ENCODE results near the gene FAM47E.

Gene FAM47E

DNA sequence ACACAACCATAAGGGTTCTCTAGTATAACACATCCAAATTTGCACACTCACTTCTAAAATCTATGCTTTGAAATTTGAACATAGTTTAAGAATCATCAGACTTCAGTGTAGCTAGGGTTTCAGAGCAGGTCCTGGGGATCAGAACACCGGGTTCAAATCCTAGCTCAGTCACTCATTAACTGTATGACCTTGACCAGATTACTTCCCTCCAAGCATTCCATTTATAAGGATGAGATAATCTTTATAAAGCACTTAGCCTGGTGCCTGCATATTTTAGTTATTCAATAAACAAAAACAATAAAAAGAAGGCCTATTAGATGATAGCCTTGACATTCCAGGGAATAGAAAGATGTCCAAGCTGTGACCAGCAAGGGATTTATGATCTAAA lies 50.2 kb downstream of the FAM47E start:
- DNase-seq (ENCODE audit: low read depth) = no peak

GRCh38 chr4:76302826-76303438 lies 51.4 kb downstream of the FAM47E start:
- no peak for DNase-seq (ENCODE audit: low read depth)

GRCh38 chr4:76305033-76305687 lies 53.6 kb downstream of the FAM47E start:
- no peak for DNase-seq (ENCODE audit: low read depth)

GRCh38 chr4:76305971-76306881 lies 54.7 kb downstream of the FAM47E start, which contains the start of gene STBD1:
Gene STBD1 (plus strand): TSS chr4:76306733. CDS start chr4:76306770, 37 bp downstream.
- peak; percentile 32 for DNase-seq (ENCODE audit: low read depth)

DNA sequence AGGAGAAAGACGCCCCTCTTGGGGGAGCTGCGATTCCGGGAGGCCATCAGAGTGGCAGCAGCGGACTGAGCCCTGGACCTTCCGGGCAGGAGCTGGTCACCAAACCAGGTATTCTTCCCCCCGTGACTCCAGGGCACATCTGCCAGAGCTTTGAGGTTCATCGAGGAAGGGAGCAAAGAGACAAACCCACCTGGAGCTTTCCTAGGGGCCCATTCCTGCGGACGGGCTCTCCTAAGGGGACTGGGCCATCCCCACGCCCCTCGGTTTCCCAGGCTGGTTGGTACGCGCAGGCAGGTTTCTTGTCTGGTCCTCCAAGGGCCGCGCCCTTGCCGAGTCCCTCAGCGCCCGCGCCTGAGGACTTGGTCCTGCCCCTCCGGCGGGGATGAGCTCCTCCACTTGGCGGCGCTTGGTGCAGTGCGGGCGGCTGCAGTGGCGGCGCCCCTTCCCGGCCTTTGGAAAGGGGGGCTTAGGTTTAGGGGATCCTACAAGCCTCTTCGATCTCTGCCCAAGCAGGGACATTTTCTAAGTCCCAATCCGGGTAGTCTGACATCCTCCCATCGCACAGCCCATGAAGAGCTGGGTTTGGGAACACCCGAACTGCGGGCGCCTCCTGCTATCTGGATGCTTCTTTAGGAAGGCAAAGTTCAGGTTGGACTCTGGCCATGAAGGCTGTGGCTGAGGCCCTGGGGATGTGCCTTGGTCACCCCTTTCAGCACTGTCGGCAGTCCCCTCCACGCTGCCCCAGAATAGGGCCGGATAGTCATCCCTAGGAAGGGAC lies 55.5 kb downstream of the FAM47E start:
- no peak for DNase-seq (ENCODE audit: low read depth)

- no peak for DNase-seq (ENCODE audit: low read depth)
These were observed 56.1 kb downstream of the FAM47E start for GRCh38 chr4:76307660-76308014.

DNA sequence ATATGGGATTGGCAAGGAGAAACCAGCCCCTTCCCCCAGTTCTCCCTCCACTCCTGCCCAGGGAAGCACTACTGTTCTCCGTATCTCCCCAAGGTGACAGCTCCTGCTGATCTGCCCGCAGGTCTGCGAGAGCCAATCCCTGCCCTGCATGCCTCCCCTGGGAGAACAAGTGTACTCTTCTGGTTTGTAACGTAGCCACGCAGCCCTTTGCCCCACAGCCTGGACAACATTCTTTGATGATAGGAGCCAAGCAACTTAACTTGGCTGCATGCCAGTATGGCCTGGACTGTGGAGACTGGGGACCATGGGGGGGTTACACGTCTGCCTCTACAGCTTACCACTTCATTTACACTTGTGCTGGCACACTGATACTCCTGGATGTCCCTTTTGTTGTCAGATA lies 57.0 kb downstream of the FAM47E start:
- DNase-seq (ENCODE audit: low read depth) = no peak

DNA sequence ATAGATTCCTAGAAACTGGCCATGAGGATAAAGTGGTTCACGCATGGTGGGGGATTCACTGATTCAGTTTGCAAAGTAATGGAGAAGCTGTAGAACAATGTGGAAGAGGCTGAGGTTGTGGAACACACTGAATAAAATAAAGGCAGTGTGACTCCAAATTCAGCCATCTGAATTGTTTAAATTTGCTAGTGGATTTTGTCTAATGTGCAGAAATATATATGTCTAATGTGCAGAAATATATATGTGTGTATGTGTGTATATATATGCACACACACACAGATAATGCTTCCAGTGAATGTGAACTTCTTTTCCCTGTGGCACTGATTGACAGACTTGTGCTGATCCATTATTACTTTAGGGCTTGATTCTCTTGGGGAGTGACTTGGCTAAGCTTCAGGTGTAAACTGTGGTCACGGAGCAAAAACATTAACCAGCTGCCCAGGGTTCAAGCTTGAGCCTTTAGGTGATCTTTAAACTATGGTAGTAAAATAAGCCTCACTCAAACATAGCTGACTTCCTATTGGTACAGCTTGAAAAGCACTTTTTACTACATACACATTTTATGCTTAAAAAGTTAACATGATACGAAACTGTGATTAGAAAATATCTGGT lies 58.5 kb downstream of the FAM47E start:
- no peak for DNase-seq (ENCODE audit: low read depth)

- DNase-seq (ENCODE audit: low read depth) = no peak
These were observed 59.2 kb downstream of the FAM47E start for GRCh38 chr4:76310683-76311082.

GRCh38 chr4:76311896-76312331 lies 60.4 kb downstream of the FAM47E start:
- DNase-seq (ENCODE audit: low read depth) = no peak

DNA sequence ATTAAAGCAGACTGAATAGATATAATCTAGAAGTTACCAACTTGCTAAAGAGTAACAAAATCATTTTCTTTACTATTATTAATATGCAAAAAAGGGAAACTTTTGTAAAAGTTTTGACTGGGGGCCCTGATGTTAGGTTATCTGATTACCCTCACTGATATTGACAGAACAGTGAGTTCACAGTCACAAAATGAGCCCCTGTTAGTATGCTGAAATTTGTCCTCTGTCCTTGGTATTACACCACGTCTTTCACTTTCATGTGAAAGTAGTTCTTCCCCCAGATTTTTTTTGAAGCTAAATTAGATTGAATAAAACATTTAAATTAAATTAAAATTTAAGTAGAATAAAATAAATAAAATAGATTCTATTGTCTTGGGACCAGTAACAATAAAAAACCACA lies 60.9 kb downstream of the FAM47E start:
- no peak for DNase-seq (ENCODE audit: low read depth)

- DNase-seq (ENCODE audit: low read depth) = no peak
These were observed 62.0 kb downstream of the FAM47E start for GRCh38 chr4:76313547-76313946.

- no peak for DNase-seq (ENCODE audit: low read depth)
These were observed 63.9 kb downstream of the FAM47E start for GRCh38 chr4:76315267-76315918.

DNA sequence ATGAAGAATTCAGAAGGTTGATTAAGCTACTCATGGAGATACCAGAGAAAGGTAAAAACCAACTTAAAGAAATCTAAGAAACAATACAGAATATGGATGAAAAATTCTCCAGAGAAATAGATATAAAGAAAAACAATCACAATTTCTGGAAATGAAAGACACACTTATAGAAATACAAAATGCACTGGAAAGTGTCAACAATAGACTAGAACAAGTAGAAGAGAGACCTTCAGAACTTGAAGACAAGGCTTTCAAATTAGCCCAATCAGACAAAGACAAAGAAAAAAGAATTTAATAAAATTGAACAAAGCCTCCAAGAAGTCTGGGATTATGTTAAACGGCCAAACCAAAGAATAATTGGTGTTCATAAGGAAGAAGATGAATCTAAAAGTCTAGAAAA lies 64.6 kb downstream of the FAM47E start:
- no peak for DNase-seq (ENCODE audit: low read depth)

- DNase-seq (ENCODE audit: low read depth) = no peak
These were observed 70.7 kb downstream of the FAM47E start for GRCh38 chr4:76322236-76322635.

DNA sequence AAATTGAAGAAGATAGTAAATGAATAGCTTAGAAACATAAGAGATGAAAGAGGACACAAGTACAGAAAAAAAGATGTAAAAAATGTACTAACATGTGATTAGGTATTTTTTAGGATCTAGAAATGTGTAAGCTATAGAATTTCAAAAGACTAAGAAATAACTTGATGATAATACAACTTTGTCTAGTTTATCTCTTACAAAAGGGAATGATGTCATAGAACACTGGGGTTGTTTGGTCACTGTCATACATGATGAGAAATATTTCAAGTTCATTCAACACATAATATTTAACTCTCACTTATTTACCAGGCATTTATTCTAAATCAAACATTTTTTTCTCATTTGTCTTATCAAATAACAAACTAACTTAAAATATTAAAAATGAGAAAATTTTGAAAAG lies 73.6 kb downstream of the FAM47E start:
- no peak for DNase-seq (ENCODE audit: low read depth)

DNA sequence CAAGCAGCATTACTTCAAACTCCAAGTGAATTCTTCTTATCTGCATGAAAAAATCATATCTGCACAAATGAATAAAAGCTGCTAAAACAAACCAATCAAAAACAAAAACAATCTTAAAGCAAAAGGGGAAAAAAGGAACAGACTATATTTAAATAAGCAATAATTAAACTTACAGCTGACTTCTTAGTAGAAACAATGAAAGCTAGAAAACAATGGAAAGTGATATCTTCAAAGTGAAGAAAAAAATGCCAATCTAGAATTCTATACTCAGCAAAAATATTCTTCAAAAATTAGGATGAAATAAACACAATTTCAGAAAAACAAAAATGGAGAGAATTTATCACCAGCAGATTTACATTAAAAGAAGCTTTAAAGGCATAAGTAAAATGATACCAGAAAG lies 75.0 kb downstream of the FAM47E start:
- DNase-seq (ENCODE audit: low read depth) = no peak
